GM12801 (cell line): ENCODE data around the gene ALDH1L2.

Source experiments
- CTCF ChIP-seq: IDR thresholded peaks from one replicate; pipeline ENCODE4 v1.5.1; 2011; ENCODE audit warnings: control low read depth; ENCODE audit not compliant: insufficient read length; ENCODE audit errors: extremely low read depth

The ALDH1L2 gene

GRCh38 chr12:105030820-105031807 is 53.1 kb downstream of the ALDH1L2 start:
- no peak for TF ChIP-seq CTCF

- TF ChIP-seq CTCF = no peak
Measured at GRCh38 chr12:105026411-105026810, 57.8 kb downstream of the ALDH1L2 start.

- TF ChIP-seq CTCF = no peak
Measured at GRCh38 chr12:105025890-105026289, 58.4 kb downstream of the ALDH1L2 start.

GRCh38 chr12:105024928-105025327 is 59.3 kb downstream of the ALDH1L2 start:
- no peak for TF ChIP-seq CTCF

- no peak for TF ChIP-seq CTCF
Measured at GRCh38 chr12:105020241-105020962, 63.9 kb downstream of the ALDH1L2 start.

GRCh38 chr12:105018776-105019175 is 65.5 kb downstream of the ALDH1L2 start:
- TF ChIP-seq CTCF = no peak

- TF ChIP-seq CTCF = no peak
Measured at GRCh38 chr12:105018012-105018411, 66.2 kb downstream of the ALDH1L2 start.
